ENCODE results near the gene RBM4B.

GRCh38 chr11:66629356-66629755, 48.3 kb downstream of the RBM4B start:
- no peak for TF ChIP-seq EZH2 (IDR thresholded peaks at IDR 0.05; ENCODE audit: borderline replicate concordance, low read length)
- no peak for TF ChIP-seq CTCF (IDR thresholded peaks at IDR 0.05; ENCODE audit: low read length)

All from OCI-LY1 (cell line).